ENCODE measurements around the gene NLK.

The NLK gene

DNA sequence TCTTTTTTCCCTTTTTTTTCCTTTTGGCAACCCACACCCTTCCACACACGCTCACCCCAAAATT lies at the start of gene NLK:
Gene NLK, plus strand, starts transcription at position 21 of the 64 bp plus-strand sequence. CDS start 197 bp downstream, outside the sequence.
- DNase-seq (ENCODE audit: extremely low spot score) = no peak
- CTCF ChIA-PET = no interaction called here
- POLR2A ChIA-PET = no interaction called here
- TF ChIP-seq TARDBP (IDR thresholded peaks at IDR 0.05) = no peak
- no peak for TF ChIP-seq ARNT (IDR thresholded peaks at IDR 0.05)
- TF ChIP-seq ZNF384 (IDR thresholded peaks at IDR 0.05) = no peak
- no peak for TF ChIP-seq BHLHE40 (IDR thresholded peaks at IDR 0.05; ENCODE audit: borderline replicate concordance)
- TF ChIP-seq SUZ12 (IDR thresholded peaks at IDR 0.05) = no peak
- no peak for TF ChIP-seq L3MBTL2 (conservative IDR thresholded peaks at IDR 0.05)
- TF ChIP-seq CTBP1 (IDR thresholded peaks at IDR 0.05; ENCODE audit: borderline replicate concordance) = no peak
- no peak for TF ChIP-seq FOXK2 (IDR thresholded peaks at IDR 0.05)
- TF ChIP-seq ELF4 (IDR thresholded peaks at IDR 0.05) = no peak
- TF ChIP-seq, protein P1, sequence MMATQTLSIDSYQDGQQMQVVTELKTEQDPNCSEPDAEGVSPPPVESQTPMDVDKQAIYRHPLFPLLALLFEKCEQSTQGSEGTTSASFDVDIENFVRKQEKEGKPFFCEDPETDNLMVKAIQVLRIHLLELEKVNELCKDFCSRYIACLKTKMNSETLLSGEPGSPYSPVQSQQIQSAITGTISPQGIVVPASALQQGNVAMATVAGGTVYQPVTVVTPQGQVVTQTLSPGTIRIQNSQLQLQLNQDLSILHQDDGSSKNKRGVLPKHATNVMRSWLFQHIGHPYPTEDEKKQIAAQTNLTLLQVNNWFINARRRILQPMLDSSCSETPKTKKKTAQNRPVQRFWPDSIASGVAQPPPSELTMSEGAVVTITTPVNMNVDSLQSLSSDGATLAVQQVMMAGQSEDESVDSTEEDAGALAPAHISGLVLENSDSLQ (IDR thresholded peaks at IDR 0.05) = no peak
- TF ChIP-seq LEF1 (IDR thresholded peaks at IDR 0.05; ENCODE audit: borderline replicate concordance) = no peak
- TF ChIP-seq HDGF (IDR thresholded peaks at IDR 0.05; ENCODE audit: borderline replicate concordance) = no peak

DNA sequence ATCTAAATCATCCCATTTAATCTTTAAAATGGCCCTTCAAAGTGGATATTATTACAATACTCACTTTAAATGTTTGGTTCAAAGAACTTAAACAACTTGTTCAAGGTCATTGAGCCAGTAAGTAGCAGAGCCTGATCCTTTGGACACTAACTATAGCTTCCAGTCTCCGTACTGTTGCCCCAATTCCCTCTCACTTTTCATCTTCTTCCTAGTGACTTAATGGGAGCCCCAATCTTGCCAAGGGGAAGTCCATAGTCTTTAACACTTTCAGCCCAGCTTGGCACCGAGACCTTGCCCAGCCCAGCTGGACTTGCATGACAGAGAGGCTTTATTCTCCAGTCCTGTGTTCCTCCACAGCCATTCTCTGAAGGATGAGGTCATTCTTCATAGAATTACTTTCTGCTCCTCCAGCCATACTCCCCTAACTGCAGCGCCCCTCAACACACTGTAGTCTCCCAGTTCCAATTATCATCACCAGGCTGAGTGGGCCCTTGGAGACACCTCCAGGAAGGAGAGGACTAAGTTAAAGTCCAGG lies 49.2 kb upstream of the NLK start:
- ChIA-PET CTCF (no interaction called here), POLR2A (no interaction called here)
- no peak for DNase-seq (ENCODE audit: extremely low spot score)

DNA sequence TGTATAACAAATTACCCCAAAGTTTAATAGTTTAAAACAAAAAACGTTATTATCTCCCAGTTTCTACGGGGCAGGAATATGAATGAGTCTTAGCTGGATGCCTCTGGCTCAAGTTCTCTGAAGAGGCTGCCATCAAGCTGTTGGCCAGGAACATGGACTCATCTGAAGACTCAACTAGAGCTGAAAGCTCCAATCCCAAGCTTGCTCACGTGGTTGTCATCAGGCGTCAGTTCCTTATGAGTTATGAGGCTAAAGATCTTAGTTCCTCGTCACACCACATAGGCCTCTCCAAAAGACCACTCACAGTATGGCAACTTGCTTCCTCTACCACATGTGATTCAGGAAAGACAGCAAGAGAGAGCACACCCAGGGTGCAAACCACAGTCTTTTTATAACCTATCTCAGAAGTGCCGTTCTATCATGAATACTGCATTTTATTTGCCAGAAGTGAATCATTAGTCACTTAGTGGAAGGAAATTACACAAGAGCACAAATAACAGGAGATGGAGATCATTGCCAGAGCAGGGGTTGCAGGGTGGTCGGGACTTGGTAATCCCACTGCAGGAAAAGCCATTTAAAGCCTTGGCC lies 48.7 kb upstream of the NLK start:
- TF ChIP-seq FOXM1 (IDR thresholded peaks at IDR 0.05; ENCODE audit: borderline replicate concordance) (no peak), SUZ12 (IDR thresholded peaks at IDR 0.05) (no peak), BHLHE40 (IDR thresholded peaks at IDR 0.05; ENCODE audit: borderline replicate concordance) (no peak), FOXK2 (IDR thresholded peaks at IDR 0.05) (no peak), SP1 (IDR thresholded peaks at IDR 0.05) (no peak), ZNF384 (IDR thresholded peaks at IDR 0.05) (no peak), LEF1 (IDR thresholded peaks at IDR 0.05; ENCODE audit: borderline replicate concordance) (no peak), TARDBP (IDR thresholded peaks at IDR 0.05) (no peak), L3MBTL2 (conservative IDR thresholded peaks at IDR 0.05) (no peak), NFRKB (IDR thresholded peaks at IDR 0.05) (no peak), FOXA1 (IDR thresholded peaks at IDR 0.05) (no peak), ARNT (IDR thresholded peaks at IDR 0.05) (no peak), CTBP1 (IDR thresholded peaks at IDR 0.05; ENCODE audit: borderline replicate concordance) (no peak), ELF4 (IDR thresholded peaks at IDR 0.05) (no peak), HDGF (IDR thresholded peaks at IDR 0.05; ENCODE audit: borderline replicate concordance) (no peak)
- TF ChIP-seq, protein P1 (IDR thresholded peaks at IDR 0.05) = no peak
- DNase-seq (ENCODE audit: extremely low spot score) = no peak
- POLR2A ChIA-PET = no interaction called here
- CTCF ChIA-PET = no interaction called here

More for the DNA sequence above, 49.2 kb upstream of the NLK start:
- TF ChIP-seq BHLHE40 (IDR thresholded peaks at IDR 0.05; ENCODE audit: borderline replicate concordance) = no peak
- no peak for TF ChIP-seq L3MBTL2 (conservative IDR thresholded peaks at IDR 0.05)
- TF ChIP-seq HDGF (IDR thresholded peaks at IDR 0.05; ENCODE audit: borderline replicate concordance) = no peak
- TF ChIP-seq ZNF384 (IDR thresholded peaks at IDR 0.05) = no peak
- no peak for TF ChIP-seq CTBP1 (IDR thresholded peaks at IDR 0.05; ENCODE audit: borderline replicate concordance)
- TF ChIP-seq, protein P1 (IDR thresholded peaks at IDR 0.05) = no peak
- TF ChIP-seq SP1 (IDR thresholded peaks at IDR 0.05) = no peak
- no peak for TF ChIP-seq ELF4 (IDR thresholded peaks at IDR 0.05)
- TF ChIP-seq SUZ12 (IDR thresholded peaks at IDR 0.05) = no peak
- no peak for TF ChIP-seq TARDBP (IDR thresholded peaks at IDR 0.05)
- TF ChIP-seq FOXK2 (IDR thresholded peaks at IDR 0.05) = no peak
- TF ChIP-seq NFRKB (IDR thresholded peaks at IDR 0.05) = no peak
- no peak for TF ChIP-seq ARNT (IDR thresholded peaks at IDR 0.05)
- TF ChIP-seq FOXM1 (IDR thresholded peaks at IDR 0.05; ENCODE audit: borderline replicate concordance) = no peak
- TF ChIP-seq LEF1 (IDR thresholded peaks at IDR 0.05; ENCODE audit: borderline replicate concordance) = no peak

DNA sequence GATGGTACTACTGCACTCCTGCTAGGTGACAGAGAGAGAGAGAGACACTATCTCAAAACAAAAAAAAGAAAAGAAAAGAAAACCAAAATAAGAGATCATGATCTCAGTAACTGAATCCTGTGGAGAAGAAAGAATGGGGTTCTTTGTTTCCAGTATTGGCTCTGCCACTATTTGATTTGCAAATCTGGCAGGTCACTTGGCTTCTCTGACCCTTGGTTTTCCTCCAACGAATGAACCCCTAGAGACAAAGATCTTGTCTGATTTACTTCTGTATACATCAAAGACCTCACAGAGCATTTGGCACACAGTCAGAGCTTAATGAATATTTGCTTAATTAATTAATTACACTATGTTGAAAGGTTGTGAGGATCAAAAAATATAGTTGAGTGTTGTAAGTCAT lies 47.9 kb upstream of the NLK start:
- POLR2A ChIA-PET = no interaction called here
- CTCF ChIA-PET = interaction anchor here (0.7 kb wide), 1 partner anchor 13 kb away, joined by 3 read pairs; no protein-coding TSS in a partner anchor
- no peak for DNase-seq (ENCODE audit: extremely low spot score)
- TF ChIP-seq FOXA1 (IDR thresholded peaks at IDR 0.05) (no peak), BHLHE40 (IDR thresholded peaks at IDR 0.05; ENCODE audit: borderline replicate concordance) (no peak), CTBP1 (IDR thresholded peaks at IDR 0.05; ENCODE audit: borderline replicate concordance) (no peak), FOXM1 (IDR thresholded peaks at IDR 0.05; ENCODE audit: borderline replicate concordance) (no peak), SUZ12 (IDR thresholded peaks at IDR 0.05) (no peak), TARDBP (IDR thresholded peaks at IDR 0.05) (no peak), ELF4 (IDR thresholded peaks at IDR 0.05) (no peak), ARNT (IDR thresholded peaks at IDR 0.05) (no peak)

DNA sequence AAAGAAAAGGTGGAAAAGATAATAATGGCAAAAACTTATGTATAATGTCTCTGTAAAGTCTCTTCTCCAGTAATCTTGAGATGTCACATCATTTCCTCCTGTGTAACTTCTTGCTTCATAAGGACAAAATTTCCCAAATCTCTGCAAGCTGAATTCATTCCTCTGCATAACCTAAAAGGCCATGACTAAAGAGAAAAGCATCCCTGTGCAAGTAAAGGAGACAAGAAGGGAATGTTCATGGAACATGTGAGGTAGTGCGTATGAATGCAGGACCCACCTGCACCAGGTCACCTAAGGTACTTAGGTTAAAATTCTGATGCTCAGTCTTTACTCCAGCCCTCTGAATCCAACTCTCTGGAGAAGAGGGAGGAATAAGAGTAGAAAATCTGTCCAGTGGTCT lies 46.9 kb upstream of the NLK start:
- TF ChIP-seq L3MBTL2 (conservative IDR thresholded peaks at IDR 0.05) = no peak
- DNase-seq (ENCODE audit: extremely low spot score) = no peak
- ChIA-PET CTCF (no interaction called here), POLR2A (no interaction called here)

DNA sequence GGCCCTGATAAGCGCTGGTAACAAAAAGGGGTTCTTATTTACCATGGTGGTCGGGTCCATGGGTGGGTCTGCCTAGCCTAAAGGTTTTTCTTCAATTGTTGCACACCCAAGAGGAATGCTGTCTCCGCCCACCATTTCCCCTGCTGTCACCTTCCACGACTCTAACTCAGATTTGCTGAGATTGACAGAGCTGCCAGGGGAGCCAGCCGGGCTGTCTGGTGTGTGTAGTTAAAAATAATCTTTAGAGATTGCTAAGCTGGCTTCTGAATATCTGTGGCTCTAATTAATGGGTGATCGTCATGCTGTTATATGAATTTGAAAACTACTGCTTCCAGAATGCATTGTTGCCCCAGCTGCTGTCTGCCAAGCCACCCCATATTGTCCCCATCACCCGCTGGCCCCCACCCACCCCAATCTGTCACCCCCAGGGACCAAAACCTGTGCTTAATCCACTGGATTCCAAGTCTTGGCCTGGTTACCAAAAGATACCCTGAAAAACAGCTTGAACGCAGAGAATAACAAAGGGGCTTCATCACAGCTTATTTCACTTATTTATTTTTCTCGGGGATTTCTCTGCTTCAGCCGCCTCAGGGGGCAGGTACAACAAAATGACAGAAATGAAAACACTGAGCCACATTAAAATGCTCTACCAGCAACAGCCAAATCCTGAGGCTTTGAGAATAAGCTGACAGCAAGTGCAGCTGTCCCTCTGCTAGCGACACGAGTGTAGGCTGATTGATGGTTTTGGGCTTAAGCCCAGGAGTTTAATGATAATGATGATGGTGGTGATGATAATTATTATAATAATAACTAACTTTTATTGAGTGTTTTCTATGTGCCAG lies 46.1 kb upstream of the NLK start:
- ChIA-PET CTCF (no interaction called here), POLR2A (no interaction called here)
- DNase-seq (ENCODE audit: extremely low spot score) = no peak
- TF ChIP-seq, protein P1 (IDR thresholded peaks at IDR 0.05) = no peak
- TF ChIP-seq BHLHE40 (IDR thresholded peaks at IDR 0.05; ENCODE audit: borderline replicate concordance) (no peak), FOXK2 (IDR thresholded peaks at IDR 0.05) (no peak), FOXM1 (IDR thresholded peaks at IDR 0.05; ENCODE audit: borderline replicate concordance) (no peak), FOXA1 (IDR thresholded peaks at IDR 0.05) (no peak), ARNT (IDR thresholded peaks at IDR 0.05) (no peak), TARDBP (IDR thresholded peaks at IDR 0.05) (no peak)

All from HEK293T (cell line).